Measurements from ENCODE around the gene LONP1.

Gene LONP1

GRCh38 chr19:5646703-5647102 lies 73.2 kb downstream of the LONP1 start:
- no peak for DNase-seq

DNA sequence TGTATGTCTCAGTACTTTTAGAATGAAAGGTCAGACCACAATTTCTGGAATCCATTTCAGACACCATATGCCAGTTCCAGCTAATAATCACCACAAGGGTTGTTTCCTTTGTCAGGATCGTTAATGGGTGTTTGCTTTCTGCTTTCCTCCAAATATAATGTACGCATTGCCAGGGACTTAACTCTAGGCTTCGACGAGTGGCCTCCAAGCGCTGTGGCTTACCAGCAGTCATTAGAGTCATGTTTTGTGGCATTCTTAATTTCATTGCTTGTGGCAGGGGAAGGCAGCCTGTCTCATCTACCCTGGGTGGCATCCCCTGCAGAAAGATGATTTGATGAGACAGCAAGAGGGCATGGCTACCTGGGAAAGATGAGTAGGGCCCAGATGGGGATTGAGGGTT lies 74.5 kb downstream of the LONP1 start:
- DNase-seq: no peak

DNA sequence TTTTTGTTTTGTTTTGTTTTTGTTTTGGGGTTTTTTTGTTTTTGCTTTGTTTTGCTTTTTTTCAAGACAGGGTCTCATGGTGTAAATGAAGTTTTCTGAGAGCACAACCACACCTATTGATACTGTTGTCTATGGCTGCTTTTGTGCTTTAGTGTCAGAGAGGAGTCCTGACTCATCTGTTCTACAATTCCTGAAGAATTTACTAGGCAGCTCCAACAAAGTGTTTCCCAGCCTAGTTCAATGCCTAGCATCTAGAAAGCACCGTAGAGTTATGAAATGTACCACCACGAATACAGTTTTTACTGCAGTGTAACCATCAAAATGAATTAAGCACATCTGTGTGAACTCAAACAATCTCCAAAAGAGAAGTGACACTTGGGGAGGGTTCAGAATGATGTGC lies 75.9 kb downstream of the LONP1 start:
- no peak for DNase-seq

GRCh38 chr19:5643060-5643459 lies 76.9 kb downstream of the LONP1 start:
- DNase-seq: no peak

- no peak for DNase-seq
These were observed 77.7 kb downstream of the LONP1 start for GRCh38 chr19:5642204-5642603.
